PFSK-1 (cell line): ENCODE measurements around the gene ZNF362.

Source experiments
- FOXP2 ChIP-seq: optimal IDR thresholded peaks from 2 replicates; pipeline ENCODE3; 2011; ENCODE audit warnings: borderline replicate concordance, control low read depth, inconsistent platforms; ENCODE audit not compliant: insufficient read depth; ENCODE audit errors: extremely low read length, extremely low read depth
- POLR2AphosphoS5 ChIP-seq: IDR thresholded peaks from 2 replicates; pipeline ENCODE4 v1.6.1; 2012; ENCODE audit warnings: low read depth, mild to moderate bottlenecking, control low read depth, low read length, moderate library complexity
- SIN3A ChIP-seq: IDR thresholded peaks from 2 replicates; pipeline ENCODE4 v1.6.1; 2012; ENCODE audit warnings: mild to moderate bottlenecking, low read length, moderate library complexity, borderline replicate concordance; ENCODE audit not compliant: insufficient read depth
- TAF1 ChIP-seq: IDR thresholded peaks from 2 replicates; pipeline ENCODE4 v1.6.1; 2012; ENCODE audit warnings: low read length, control low read depth, borderline replicate concordance; ENCODE audit not compliant: insufficient read depth
- TF ChIP-seq, protein P1 (sequence below), 2 experiments: IDR thresholded peaks; 2 replicates each; pipeline versions ENCODE4 v1.6.1 to v1.8.0; 2011 to 2012; ENCODE audit warnings: low read depth in 2 of 2, low read length in 2 of 2, control low read depth in 1 of 2, inconsistent platforms in 1 of 2, mild to moderate bottlenecking in 1 of 2, moderate library complexity in 1 of 2; ENCODE audit not compliant: insufficient read depth in 1 of 2

DNA sequence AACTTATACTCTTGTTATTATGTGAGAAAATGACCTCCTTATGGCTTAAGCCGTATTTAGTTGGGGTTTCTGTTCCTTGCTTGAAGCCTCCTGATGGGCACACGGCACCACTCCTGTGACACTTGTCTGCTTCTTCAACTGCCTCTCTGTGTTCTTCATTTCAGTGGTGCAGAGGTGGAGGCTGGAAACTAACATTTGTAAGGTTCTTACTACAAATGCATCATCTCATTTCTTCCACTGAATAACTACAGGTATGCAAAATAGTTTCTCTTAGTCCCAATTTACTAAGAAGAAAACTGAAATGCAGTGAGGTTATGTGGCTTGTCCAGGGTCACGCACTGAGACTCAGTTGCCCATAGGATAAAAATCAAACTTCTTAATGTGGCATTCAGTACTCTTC, 23.6 kb upstream of the ZNF362 start:
- no peak for TF ChIP-seq POLR2AphosphoS5
- no peak for TF ChIP-seq SIN3A
- TF ChIP-seq TAF1: no peak
- TF ChIP-seq, protein P1, sequence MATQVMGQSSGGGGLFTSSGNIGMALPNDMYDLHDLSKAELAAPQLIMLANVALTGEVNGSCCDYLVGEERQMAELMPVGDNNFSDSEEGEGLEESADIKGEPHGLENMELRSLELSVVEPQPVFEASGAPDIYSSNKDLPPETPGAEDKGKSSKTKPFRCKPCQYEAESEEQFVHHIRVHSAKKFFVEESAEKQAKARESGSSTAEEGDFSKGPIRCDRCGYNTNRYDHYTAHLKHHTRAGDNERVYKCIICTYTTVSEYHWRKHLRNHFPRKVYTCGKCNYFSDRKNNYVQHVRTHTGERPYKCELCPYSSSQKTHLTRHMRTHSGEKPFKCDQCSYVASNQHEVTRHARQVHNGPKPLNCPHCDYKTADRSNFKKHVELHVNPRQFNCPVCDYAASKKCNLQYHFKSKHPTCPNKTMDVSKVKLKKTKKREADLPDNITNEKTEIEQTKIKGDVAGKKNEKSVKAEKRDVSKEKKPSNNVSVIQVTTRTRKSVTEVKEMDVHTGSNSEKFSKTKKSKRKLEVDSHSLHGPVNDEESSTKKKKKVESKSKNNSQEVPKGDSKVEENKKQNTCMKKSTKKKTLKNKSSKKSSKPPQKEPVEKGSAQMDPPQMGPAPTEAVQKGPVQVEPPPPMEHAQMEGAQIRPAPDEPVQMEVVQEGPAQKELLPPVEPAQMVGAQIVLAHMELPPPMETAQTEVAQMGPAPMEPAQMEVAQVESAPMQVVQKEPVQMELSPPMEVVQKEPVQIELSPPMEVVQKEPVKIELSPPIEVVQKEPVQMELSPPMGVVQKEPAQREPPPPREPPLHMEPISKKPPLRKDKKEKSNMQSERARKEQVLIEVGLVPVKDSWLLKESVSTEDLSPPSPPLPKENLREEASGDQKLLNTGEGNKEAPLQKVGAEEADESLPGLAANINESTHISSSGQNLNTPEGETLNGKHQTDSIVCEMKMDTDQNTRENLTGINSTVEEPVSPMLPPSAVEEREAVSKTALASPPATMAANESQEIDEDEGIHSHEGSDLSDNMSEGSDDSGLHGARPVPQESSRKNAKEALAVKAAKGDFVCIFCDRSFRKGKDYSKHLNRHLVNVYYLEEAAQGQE (IDR thresholded peaks at IDR 0.05; ENCODE audit: insufficient read depth in 1 of 2, low read depth in 2 of 2, low read length in 2 of 2): no peak
- TF ChIP-seq FOXP2: no peak
